GM23338 (cell line): ENCODE measurements around the gene CPT1C. TPM values are rescaled to one million over a fixed set of nuclear protein-coding genes. Genes with fewer than 3 reads are reported as not detected.
A peak's percentile ranks its signal among the peaks of the same experiment; 100 is the strongest.

Experiments used
- ATAC-seq: fragments of 200-7000 bp; cut with Tn5 transposase; 3 replicates; pipeline ENCODE4 v1.9.1; 2020
- DNase-seq: peaks from one replicate; pipeline ENCODE4 v3.0.0-alpha.2; 2015; ENCODE audit warnings: low spot score
- H2AFZ ChIP-seq: fragments of 200-600 bp; sonication (generic); 2 replicates; pipeline ENCODE4 v1.8.0; 2016; ENCODE audit warnings: antibody characterized with exemption, mild to moderate bottlenecking, moderate library complexity
- H3F3A ChIP-seq: fragments of 200-600 bp; sonication (generic); replicated peaks from 2 replicates; pipeline ENCODE4 v1.8.0; 2017; ENCODE audit warnings: antibody characterized with exemption, mixed run types, low read depth
- H3K27ac ChIP-seq: fragments of 200-600 bp; sonication (generic); 2 replicates; pipeline ENCODE4 v1.6.1; 2016; ENCODE audit warnings: low read depth
- H3K27me3 ChIP-seq: fragments of 200-600 bp; sonication (generic); 2 replicates; pipeline ENCODE4 v1.8.0; 2016; ENCODE audit warnings: mild to moderate bottlenecking, mixed run types, moderate library complexity; ENCODE audit not compliant: insufficient read depth
- H3K36me3 ChIP-seq: fragments of 200-600 bp; sonication (generic); 2 replicates; pipeline ENCODE4 v1.8.0; 2016; ENCODE audit warnings: mild to moderate bottlenecking; ENCODE audit not compliant: insufficient read depth
- H3K4me1 ChIP-seq: fragments of 200-600 bp; sonication (generic); 2 replicates; pipeline ENCODE4 v1.8.0; 2016; ENCODE audit warnings: mild to moderate bottlenecking, moderate library complexity; ENCODE audit not compliant: insufficient read depth
- H3K4me2 ChIP-seq: fragments of 200-600 bp; sonication (generic); 2 replicates; pipeline ENCODE4 v1.7.1; 2017; ENCODE audit warnings: mixed run types
- H3K4me3 ChIP-seq: fragments of 200-600 bp; sonication (generic); 2 replicates; pipeline ENCODE4 v1.6.1; 2016; ENCODE audit warnings: mixed run types
- H3K79me2 ChIP-seq: fragments of 200-600 bp; sonication (generic); replicated peaks from 2 replicates; pipeline ENCODE4 v1.8.0; 2017; ENCODE audit warnings: mild to moderate bottlenecking; ENCODE audit not compliant: insufficient read depth
- H3K9me2 ChIP-seq: fragments of 200-600 bp; sonication (generic); 2 replicates; pipeline ENCODE4 v1.8.0; 2017; ENCODE audit not compliant: insufficient read depth
- H4K20me1 ChIP-seq: fragments of 200-600 bp; sonication (generic); replicated peaks from 2 replicates; pipeline ENCODE4 v1.8.0; 2017; ENCODE audit warnings: mild to moderate bottlenecking; ENCODE audit not compliant: insufficient read depth
- H3K27ac Mint-ChIP-seq: 2 replicates; pipeline ENCODE4 v1.8.0; 2020; ENCODE audit warnings: inconsistent platforms, mild to moderate bottlenecking, moderate library complexity, mixed read lengths
- H3K27me3 Mint-ChIP-seq: 3 replicates; pipeline ENCODE4 v1.8.0; 2022; ENCODE audit warnings: low read depth, mild to moderate bottlenecking, moderate library complexity, mixed read lengths, inconsistent platforms; ENCODE audit not compliant: insufficient read depth, poor library complexity
- H3K36me3 Mint-ChIP-seq: 3 replicates; pipeline ENCODE4 v1.8.0; 2021; ENCODE audit warnings: low read depth, mild to moderate bottlenecking, inconsistent platforms, moderate library complexity, mixed read lengths
- H3K4me1 Mint-ChIP-seq: 3 replicates; pipeline ENCODE4 v1.8.0; 2020; ENCODE audit warnings: mild to moderate bottlenecking, inconsistent platforms, mixed read lengths
- H3K4me3 Mint-ChIP-seq: 3 replicates; pipeline ENCODE4 v1.8.0; 2021; ENCODE audit warnings: moderate library complexity, mild to moderate bottlenecking, inconsistent platforms, mixed read lengths
- H3K9me3 Mint-ChIP-seq: 3 replicates; pipeline ENCODE4 v1.8.0; 2020; ENCODE audit warnings: moderate library complexity, mild to moderate bottlenecking, inconsistent platforms, mixed read lengths
- EZH2 ChIP-seq: fragments of 200-600 bp; sonication (generic); IDR thresholded peaks from one replicate; pipeline ENCODE4 v1.8.0; 2017; ENCODE audit warnings: antibody characterized with exemption, mild to moderate bottlenecking, low read depth; ENCODE audit not compliant: unreplicated experiment
- EZH2phosphoT487 ChIP-seq: fragments of 200-600 bp; sonication (generic); IDR thresholded peaks from one replicate; pipeline ENCODE4 v1.8.1; 2018; ENCODE audit warnings: antibody characterized with exemption; ENCODE audit not compliant: unreplicated experiment
- JUNB ChIP-seq: IDR thresholded peaks from one replicate; pipeline ENCODE4 v1.6.1; 2016; ENCODE audit warnings: antibody characterized with exemption; ENCODE audit not compliant: unreplicated experiment
- POLR2AphosphoS5 ChIP-seq: IDR thresholded peaks from 2 replicates; pipeline ENCODE4 v1.6.1; 2016; ENCODE audit warnings: antibody characterized with exemption, low read depth
- STAT1 ChIP-seq: IDR thresholded peaks from one replicate; pipeline ENCODE4 v1.6.1; 2016; ENCODE audit warnings: antibody characterized with exemption; ENCODE audit not compliant: unreplicated experiment
- polyA plus RNA-seq: library from polyadenylated mRNA; unstranded; fragments of >200 nt; fragmentation: Nextera tagmentation; extraction: Ambion mirVana; gene quantifications from 2 replicates; pipeline ENCODE4 v1.2.1, GENCODE V29; 2016
- total RNA-seq: library from RNA; depleted of rRNA; stranded (reverse); fragments of >200 nt; shearing (Covaris generic); gene quantifications from 2 replicates; pipeline ENCODE4 v1.2.3, GENCODE V29; 2014
- TF ChIP-seq, protein P1 (sequence below): fragments of 250-450 bp; sonication (Bioruptor Pico); IDR thresholded peaks from 2 replicates; pipeline ENCODE4 v1.5.0; 2020; ENCODE audit warnings: mild to moderate bottlenecking, moderate library complexity
- TF ChIP-seq, protein P2 (sequence below), 2 experiments: fragments of 200-600 bp in 1 of 2; sonication (generic) in 1 of 2; conservative IDR thresholded peaks; 2 replicates each; pipeline versions ENCODE4 v1.5.1 to v1.6.1; 2016 to 2017; ENCODE audit warnings: antibody characterized with exemption in 2 of 2, low read depth in 2 of 2, mild to moderate bottlenecking in 2 of 2, moderate library complexity in 1 of 2
- TF ChIP-seq, protein P3 (sequence below): IDR thresholded peaks from one replicate; pipeline ENCODE4 v1.6.1; 2018; ENCODE audit warnings: antibody characterized with exemption; ENCODE audit not compliant: unreplicated experiment
- TF ChIP-seq, protein P4 (sequence below): IDR thresholded peaks from 2 replicates; pipeline ENCODE4 v1.6.1; 2016; ENCODE audit warnings: antibody characterized with exemption

The CPT1C gene
- total and polyA plus RNA-seq, 2 experiments from 2014 or later = 63.4 to 77.3 TPM

DNA sequence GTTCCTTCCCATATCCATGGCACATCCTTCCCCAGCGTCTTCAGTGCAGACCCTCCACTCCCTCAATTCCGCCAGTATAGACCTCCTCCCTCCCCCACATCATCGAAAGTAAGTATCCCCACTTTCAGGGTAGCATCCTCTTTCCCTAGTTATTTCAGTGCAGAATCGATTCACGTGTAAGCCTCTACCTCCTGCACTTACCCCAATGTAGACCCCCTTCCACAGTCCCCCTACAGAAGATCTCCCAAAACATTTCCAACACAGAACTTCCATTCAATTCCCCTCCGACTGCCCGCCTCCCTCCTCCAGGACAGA lies 25.9 kb upstream of the CPT1C start (continued):
- TF ChIP-seq, protein P1, sequence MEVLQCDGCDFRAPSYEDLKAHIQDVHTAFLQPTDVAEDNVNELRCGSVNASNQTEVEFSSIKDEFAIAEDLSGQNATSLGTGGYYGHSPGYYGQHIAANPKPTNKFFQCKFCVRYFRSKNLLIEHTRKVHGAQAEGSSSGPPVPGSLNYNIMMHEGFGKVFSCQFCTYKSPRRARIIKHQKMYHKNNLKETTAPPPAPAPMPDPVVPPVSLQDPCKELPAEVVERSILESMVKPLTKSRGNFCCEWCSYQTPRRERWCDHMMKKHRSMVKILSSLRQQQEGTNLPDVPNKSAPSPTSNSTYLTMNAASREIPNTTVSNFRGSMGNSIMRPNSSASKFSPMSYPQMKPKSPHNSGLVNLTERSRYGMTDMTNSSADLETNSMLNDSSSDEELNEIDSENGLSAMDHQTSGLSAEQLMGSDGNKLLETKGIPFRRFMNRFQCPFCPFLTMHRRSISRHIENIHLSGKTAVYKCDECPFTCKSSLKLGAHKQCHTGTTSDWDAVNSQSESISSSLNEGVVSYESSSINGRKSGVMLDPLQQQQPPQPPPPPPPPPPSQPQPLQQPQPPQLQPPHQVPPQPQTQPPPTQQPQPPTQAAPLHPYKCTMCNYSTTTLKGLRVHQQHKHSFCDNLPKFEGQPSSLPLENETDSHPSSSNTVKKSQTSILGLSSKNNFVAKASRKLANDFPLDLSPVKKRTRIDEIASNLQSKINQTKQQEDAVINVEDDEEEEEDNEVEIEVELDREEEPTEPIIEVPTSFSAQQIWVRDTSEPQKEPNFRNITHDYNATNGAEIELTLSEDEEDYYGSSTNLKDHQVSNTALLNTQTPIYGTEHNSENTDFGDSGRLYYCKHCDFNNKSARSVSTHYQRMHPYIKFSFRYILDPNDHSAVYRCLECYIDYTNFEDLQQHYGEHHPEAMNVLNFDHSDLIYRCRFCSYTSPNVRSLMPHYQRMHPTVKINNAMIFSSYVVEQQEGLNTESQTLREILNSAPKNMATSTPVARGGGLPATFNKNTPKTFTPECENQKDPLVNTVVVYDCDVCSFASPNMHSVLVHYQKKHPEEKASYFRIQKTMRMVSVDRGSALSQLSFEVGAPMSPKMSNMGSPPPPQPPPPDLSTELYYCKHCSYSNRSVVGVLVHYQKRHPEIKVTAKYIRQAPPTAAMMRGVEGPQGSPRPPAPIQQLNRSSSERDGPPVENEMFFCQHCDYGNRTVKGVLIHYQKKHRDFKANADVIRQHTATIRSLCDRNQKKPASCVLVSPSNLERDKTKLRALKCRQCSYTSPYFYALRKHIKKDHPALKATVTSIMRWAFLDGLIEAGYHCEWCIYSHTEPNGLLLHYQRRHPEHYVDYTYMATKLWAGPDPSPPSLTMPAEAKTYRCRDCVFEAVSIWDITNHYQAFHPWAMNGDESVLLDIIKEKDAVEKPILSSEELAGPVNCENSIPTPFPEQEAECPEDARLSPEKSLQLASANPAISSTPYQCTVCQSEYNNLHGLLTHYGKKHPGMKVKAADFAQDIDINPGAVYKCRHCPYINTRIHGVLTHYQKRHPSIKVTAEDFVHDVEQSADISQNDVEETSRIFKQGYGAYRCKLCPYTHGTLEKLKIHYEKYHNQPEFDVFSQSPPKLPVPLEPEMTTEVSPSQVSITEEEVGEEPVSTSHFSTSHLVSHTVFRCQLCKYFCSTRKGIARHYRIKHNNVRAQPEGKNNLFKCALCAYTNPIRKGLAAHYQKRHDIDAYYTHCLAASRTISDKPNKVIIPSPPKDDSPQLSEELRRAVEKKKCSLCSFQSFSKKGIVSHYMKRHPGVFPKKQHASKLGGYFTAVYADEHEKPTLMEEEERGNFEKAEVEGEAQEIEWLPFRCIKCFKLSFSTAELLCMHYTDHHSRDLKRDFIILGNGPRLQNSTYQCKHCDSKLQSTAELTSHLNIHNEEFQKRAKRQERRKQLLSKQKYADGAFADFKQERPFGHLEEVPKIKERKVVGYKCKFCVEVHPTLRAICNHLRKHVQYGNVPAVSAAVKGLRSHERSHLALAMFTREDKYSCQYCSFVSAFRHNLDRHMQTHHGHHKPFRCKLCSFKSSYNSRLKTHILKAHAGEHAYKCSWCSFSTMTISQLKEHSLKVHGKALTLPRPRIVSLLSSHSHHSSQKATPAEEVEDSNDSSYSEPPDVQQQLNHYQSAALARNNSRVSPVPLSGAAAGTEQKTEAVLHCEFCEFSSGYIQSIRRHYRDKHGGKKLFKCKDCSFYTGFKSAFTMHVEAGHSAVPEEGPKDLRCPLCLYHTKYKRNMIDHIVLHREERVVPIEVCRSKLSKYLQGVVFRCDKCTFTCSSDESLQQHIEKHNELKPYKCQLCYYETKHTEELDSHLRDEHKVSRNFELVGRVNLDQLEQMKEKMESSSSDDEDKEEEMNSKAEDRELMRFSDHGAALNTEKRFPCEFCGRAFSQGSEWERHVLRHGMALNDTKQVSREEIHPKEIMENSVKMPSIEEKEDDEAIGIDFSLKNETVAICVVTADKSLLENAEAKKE (CRISPR knock-in tag) = no peak
- TF ChIP-seq, protein P2, sequence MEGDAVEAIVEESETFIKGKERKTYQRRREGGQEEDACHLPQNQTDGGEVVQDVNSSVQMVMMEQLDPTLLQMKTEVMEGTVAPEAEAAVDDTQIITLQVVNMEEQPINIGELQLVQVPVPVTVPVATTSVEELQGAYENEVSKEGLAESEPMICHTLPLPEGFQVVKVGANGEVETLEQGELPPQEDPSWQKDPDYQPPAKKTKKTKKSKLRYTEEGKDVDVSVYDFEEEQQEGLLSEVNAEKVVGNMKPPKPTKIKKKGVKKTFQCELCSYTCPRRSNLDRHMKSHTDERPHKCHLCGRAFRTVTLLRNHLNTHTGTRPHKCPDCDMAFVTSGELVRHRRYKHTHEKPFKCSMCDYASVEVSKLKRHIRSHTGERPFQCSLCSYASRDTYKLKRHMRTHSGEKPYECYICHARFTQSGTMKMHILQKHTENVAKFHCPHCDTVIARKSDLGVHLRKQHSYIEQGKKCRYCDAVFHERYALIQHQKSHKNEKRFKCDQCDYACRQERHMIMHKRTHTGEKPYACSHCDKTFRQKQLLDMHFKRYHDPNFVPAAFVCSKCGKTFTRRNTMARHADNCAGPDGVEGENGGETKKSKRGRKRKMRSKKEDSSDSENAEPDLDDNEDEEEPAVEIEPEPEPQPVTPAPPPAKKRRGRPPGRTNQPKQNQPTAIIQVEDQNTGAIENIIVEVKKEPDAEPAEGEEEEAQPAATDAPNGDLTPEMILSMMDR (conservative IDR thresholded peaks at IDR 0.05; ENCODE audit: low read depth in 2 of 2) = no peak

DNA sequence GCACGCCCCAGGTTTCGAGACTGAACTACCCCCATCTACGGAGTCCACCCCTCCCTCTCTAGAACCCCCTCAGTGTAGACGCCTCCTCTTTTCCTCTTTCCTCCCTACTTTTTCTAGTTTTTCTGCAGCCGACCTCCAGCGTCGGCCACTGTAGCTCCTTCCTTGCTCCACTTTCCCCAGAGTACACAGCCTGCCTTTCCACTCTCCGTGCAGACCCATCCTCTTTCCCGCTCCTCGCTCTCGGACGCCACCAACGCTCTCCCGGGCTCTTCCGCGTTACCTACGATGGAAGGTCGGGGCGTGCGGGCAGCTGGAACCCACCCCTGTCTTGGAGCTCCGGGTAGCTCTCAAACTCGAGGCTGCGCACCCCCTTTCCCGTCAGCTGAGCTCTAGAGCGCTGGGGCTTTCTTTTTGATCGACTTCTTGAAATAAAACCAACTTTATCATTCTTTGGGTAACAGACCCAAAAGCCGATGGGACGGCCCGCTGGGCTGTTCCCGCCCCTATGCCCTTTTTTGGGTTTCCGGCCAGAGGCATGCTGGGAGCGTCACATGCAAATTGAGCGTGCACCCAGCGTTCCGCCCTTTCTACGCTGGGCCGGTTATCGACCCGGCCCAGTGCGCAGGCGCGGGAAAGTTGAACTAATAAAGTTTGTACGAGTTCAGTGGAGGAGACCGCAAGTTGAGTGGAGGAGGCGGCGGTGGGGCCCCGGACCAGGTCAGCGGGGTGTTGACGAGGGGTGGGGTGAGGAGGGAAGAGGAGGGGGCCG lies 25.4 kb upstream of the CPT1C start, which contains the start of the genes BCL2L12 and IRF3:
Gene BCL2L12, plus strand, starts transcription at position 583 of the 769 bp plus-strand sequence. CDS start 760 bp downstream, outside the sequence.
Gene IRF3, minus strand, starts transcription at position 507 of the 769 bp plus-strand sequence. CDS start 1,019 bp downstream, outside the sequence.
- Histone ChIP-seq H3K36me3 (peaks cover 24% of the 10 kb centered on the region), H3K27ac (peak within 1 kb of the TSS; percentile 96), H3K27me3 (no peaks in the 10 kb centered on the region), H3K4me2 (peak within 1 kb of the TSS; percentile 99), H3K4me1 (peaks cover 9% of the 10 kb centered on the region), H3K79me2 (peaks cover 36% of the 10 kb centered on the region), H3F3A (peaks cover 33% of the 10 kb centered on the region), H4K20me1 (peaks cover 28% of the 10 kb centered on the region), H3K9me2 (no peaks in the 10 kb centered on the region), H2AFZ (peak within 1 kb of the TSS; percentile 53; the same call in 1 of the 2 replicates), H3K4me3 (peak within 1 kb of the TSS; percentile 70)
- H3K4me1 Mint-ChIP-seq = peaks cover 17% of the 10 kb centered on the region
- peaks cover 51% of the 10 kb centered on the region for H3K36me3 Mint-ChIP-seq
- peaks cover 20% of the 10 kb centered on the region for H3K27me3 Mint-ChIP-seq
- peak within 1 kb of the TSS; percentile 95 for H3K27ac Mint-ChIP-seq
- peaks cover 2% of the 10 kb centered on the region for H3K9me3 Mint-ChIP-seq
- H3K4me3 Mint-ChIP-seq = peak within 1 kb of the TSS; percentile 98
- peak; percentile 69 for ATAC-seq
- DNase-seq = peak; percentile 98
- TF ChIP-seq STAT1 (no peak), EZH2 (no peak), JUNB (no peak), EZH2phosphoT487 (no peak), POLR2AphosphoS5 (peak; percentile 67)
- TF ChIP-seq, protein P3, sequence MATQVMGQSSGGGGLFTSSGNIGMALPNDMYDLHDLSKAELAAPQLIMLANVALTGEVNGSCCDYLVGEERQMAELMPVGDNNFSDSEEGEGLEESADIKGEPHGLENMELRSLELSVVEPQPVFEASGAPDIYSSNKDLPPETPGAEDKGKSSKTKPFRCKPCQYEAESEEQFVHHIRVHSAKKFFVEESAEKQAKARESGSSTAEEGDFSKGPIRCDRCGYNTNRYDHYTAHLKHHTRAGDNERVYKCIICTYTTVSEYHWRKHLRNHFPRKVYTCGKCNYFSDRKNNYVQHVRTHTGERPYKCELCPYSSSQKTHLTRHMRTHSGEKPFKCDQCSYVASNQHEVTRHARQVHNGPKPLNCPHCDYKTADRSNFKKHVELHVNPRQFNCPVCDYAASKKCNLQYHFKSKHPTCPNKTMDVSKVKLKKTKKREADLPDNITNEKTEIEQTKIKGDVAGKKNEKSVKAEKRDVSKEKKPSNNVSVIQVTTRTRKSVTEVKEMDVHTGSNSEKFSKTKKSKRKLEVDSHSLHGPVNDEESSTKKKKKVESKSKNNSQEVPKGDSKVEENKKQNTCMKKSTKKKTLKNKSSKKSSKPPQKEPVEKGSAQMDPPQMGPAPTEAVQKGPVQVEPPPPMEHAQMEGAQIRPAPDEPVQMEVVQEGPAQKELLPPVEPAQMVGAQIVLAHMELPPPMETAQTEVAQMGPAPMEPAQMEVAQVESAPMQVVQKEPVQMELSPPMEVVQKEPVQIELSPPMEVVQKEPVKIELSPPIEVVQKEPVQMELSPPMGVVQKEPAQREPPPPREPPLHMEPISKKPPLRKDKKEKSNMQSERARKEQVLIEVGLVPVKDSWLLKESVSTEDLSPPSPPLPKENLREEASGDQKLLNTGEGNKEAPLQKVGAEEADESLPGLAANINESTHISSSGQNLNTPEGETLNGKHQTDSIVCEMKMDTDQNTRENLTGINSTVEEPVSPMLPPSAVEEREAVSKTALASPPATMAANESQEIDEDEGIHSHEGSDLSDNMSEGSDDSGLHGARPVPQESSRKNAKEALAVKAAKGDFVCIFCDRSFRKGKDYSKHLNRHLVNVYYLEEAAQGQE = no peak
- TF ChIP-seq, protein P4, sequence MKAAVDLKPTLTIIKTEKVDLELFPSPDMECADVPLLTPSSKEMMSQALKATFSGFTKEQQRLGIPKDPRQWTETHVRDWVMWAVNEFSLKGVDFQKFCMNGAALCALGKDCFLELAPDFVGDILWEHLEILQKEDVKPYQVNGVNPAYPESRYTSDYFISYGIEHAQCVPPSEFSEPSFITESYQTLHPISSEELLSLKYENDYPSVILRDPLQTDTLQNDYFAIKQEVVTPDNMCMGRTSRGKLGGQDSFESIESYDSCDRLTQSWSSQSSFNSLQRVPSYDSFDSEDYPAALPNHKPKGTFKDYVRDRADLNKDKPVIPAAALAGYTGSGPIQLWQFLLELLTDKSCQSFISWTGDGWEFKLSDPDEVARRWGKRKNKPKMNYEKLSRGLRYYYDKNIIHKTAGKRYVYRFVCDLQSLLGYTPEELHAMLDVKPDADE = 0 out of 2 replicates have a peak, but pooled peaks have one; percentile 40
